ENCODE results near the gene ABCA3. TPM values are rescaled to one million over a fixed set of nuclear protein-coding genes. Genes with fewer than 3 reads are reported as not detected.
"Not testable (repeated sequence)": the region's sequence is repeated elsewhere in the genome, so short reads cannot be mapped to it uniquely, and the experiment has no call there.

The ABCA3 gene
- total RNA-seq, 2 donors from 2014 or later: 3.3 to 3.5 TPM

DNA sequence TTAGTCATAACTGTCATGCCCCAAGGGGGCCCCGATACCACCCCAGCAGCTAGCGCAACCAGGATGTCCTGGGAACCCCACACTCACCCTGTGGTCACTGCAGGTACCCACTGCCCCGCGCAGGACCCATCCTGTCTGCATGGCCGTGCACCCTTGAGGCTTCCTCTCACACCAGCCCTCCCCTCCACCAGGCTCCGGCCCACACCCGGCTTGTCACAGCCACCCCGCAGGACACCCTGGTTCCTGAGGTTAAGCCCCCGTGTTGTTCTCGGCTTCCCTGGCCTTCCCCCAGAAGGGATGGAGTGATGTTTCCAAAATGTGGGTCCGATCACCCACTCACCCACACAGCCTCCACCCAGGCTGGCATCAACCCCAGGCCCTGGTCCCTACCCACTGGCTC is 96.7 kb downstream of the ABCA3 start:
- H3K27me3 Mint-ChIP-seq (ENCODE audit: insufficient read depth): no peaks in the 10 kb centered on the region
- Histone ChIP-seq H3K9me3 (ENCODE audit: control insufficient read depth, low read length) (no peaks in the 10 kb centered on the region), H3K4me1 (ENCODE audit: control insufficient read depth, insufficient read depth, low read length) (no peaks in the 10 kb centered on the region), H3K4me3 (ENCODE audit: low read length) (no peak overlapping the region), H3K36me3 (ENCODE audit: control insufficient read depth, insufficient read depth, low read length) (peaks cover 53% of the 10 kb centered on the region), H3K27me3 (ENCODE audit: control insufficient read depth, insufficient read depth, low read length, poor library complexity, severe bottlenecking) (no peaks in the 10 kb centered on the region), H3K9ac (ENCODE audit: extremely low read depth, low read length, poor library complexity, severe bottlenecking) (no peak overlapping the region), H3K27ac (ENCODE audit: low read depth, low read length) (no peak overlapping the region)
- DNase-seq: no peak
- H3K4me1 Mint-ChIP-seq: no peaks in the 10 kb centered on the region
- H3K27ac Mint-ChIP-seq: no peak overlapping the region
- 95% methylated on average over 11 of the region's 11 CpGs; no CpG with 5 or more reads in 1 of the 2 experiments for WGBS, 2 experiments (ENCODE audit: insufficient coverage in 1 of 2, insufficient read length in 1 of 2)
- H3K9me3 Mint-ChIP-seq: no peaks in the 10 kb centered on the region
- peaks cover 46% of the 10 kb centered on the region for H3K36me3 Mint-ChIP-seq (ENCODE audit: low read depth)
- H3K4me3 Mint-ChIP-seq: no peak overlapping the region
- TF ChIP-seq, protein P1, sequence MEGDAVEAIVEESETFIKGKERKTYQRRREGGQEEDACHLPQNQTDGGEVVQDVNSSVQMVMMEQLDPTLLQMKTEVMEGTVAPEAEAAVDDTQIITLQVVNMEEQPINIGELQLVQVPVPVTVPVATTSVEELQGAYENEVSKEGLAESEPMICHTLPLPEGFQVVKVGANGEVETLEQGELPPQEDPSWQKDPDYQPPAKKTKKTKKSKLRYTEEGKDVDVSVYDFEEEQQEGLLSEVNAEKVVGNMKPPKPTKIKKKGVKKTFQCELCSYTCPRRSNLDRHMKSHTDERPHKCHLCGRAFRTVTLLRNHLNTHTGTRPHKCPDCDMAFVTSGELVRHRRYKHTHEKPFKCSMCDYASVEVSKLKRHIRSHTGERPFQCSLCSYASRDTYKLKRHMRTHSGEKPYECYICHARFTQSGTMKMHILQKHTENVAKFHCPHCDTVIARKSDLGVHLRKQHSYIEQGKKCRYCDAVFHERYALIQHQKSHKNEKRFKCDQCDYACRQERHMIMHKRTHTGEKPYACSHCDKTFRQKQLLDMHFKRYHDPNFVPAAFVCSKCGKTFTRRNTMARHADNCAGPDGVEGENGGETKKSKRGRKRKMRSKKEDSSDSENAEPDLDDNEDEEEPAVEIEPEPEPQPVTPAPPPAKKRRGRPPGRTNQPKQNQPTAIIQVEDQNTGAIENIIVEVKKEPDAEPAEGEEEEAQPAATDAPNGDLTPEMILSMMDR (conservative IDR thresholded peaks at IDR 0.05): no peak

DNA sequence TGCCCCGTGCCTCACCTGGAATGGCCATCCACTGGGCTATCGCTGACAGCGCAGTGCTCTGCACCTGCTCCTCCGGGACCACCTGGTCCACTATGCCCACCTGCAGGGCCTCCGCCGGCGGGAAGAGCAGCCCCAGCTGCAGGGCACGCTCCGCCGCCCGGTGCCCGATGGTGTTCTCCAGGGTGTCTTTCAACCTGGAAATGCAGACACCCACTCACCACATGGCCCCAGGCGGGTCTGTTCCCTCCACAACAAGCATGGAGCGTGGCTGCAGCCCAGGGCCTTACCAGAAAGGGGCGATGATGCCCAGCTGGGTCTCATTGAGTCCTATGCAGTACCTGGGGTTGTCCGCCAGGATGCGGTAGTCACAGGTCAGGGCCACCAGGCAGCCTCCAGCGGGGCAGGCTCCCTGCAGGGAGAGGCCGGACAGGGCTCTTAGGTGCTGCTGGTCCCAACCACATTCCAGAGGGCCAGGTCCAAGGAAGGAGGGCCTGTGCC is 97.4 kb downstream of the ABCA3 start:
- Mint-ChIP-seq H3K27me3 (ENCODE audit: insufficient read depth) (peaks cover 2% of the 10 kb centered on the region), H3K4me1 (no peaks in the 10 kb centered on the region), H3K27ac (no peak overlapping the region), H3K36me3 (ENCODE audit: low read depth) (peaks cover 42% of the 10 kb centered on the region), H3K9me3 (no peaks in the 10 kb centered on the region), H3K4me3 (no peak overlapping the region)
- H3K4me3 ChIP-seq (ENCODE audit: low read length): no peak overlapping the region
- 97 to 98% methylated on average over 14 to 19 of the region's 19 CpGs for WGBS, 2 experiments (ENCODE audit: insufficient coverage in 1 of 2, insufficient read length in 1 of 2)
- no peak overlapping the region for H3K9ac ChIP-seq (ENCODE audit: extremely low read depth, low read length, poor library complexity, severe bottlenecking)
- no peaks in the 10 kb centered on the region for H3K4me1 ChIP-seq (ENCODE audit: control insufficient read depth, insufficient read depth, low read length)
- peaks cover 48% of the 10 kb centered on the region for H3K36me3 ChIP-seq (ENCODE audit: control insufficient read depth, insufficient read depth, low read length)
- H3K9me3 ChIP-seq (ENCODE audit: control insufficient read depth, low read length): no peaks in the 10 kb centered on the region
- peaks cover 3% of the 10 kb centered on the region for H3K27me3 ChIP-seq (ENCODE audit: control insufficient read depth, insufficient read depth, low read length, poor library complexity, severe bottlenecking)
- peak; percentile 84 for DNase-seq
- H3K27ac ChIP-seq (ENCODE audit: low read depth, low read length): no peak overlapping the region
- TF ChIP-seq, protein P1 (conservative IDR thresholded peaks at IDR 0.05): peak; percentile 61

DNA sequence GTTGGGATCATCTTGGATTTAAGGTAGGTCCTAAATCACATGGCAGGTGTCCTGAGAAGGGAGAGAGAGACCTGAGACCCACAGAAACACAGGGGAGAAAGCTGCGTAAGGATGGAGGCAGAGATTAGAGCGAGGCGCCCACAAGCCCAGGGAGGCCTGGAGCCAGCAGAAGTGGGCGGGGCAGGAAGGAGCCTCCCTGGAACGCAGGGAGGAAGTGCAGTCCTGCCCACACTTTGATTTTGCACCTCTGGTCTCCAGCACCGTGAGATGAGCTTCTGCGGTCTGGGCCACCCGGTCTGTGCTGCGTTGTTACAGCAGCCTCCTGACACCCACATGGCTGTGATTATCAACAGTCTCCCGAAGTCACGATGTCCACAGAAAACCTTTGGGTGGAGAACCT is 97.9 kb downstream of the ABCA3 start:
- Mint-ChIP-seq H3K36me3 (ENCODE audit: low read depth) (peaks cover 40% of the 10 kb centered on the region), H3K4me1 (no peaks in the 10 kb centered on the region), H3K27ac (no peak overlapping the region), H3K4me3 (no peak overlapping the region), H3K9me3 (no peaks in the 10 kb centered on the region), H3K27me3 (ENCODE audit: insufficient read depth) (peaks cover 4% of the 10 kb centered on the region)
- H3K36me3 ChIP-seq (ENCODE audit: control insufficient read depth, insufficient read depth, low read length): peaks cover 48% of the 10 kb centered on the region
- TF ChIP-seq, protein P1 (conservative IDR thresholded peaks at IDR 0.05): no peak
- no peak overlapping the region for H3K27ac ChIP-seq (ENCODE audit: low read depth, low read length)
- H3K4me1 ChIP-seq (ENCODE audit: control insufficient read depth, insufficient read depth, low read length): no peaks in the 10 kb centered on the region
- no peak overlapping the region for H3K9ac ChIP-seq (ENCODE audit: extremely low read depth, low read length, poor library complexity, severe bottlenecking)
- H3K27me3 ChIP-seq (ENCODE audit: control insufficient read depth, insufficient read depth, low read length, poor library complexity, severe bottlenecking): peaks cover 8% of the 10 kb centered on the region
- DNase-seq: no peak
- no peak overlapping the region for H3K4me3 ChIP-seq (ENCODE audit: low read length)
- no peaks in the 10 kb centered on the region for H3K9me3 ChIP-seq (ENCODE audit: control insufficient read depth, low read length)
- 95 to 100% methylated on average over 6 to 11 of the region's 11 CpGs for WGBS, 2 experiments (ENCODE audit: insufficient coverage in 1 of 2, insufficient read length in 1 of 2)

DNA sequence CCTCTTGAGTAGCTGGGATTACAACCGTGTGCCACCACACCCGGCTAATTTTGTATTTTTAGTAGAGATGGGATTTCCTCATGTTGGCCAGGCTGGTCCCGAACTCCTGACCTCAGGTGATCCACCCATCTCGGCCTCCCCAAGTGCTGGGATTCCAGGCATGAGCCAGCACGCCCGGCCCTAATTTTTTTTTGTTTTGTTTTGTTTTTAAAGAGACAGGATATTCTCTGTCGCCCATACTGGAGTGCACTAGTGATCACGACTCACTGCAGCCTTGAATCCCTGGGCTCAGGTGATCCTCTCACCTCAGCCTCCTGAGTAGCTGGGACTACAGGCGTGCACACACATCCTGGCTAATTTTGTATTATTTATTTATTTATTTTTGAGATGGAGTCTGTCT is 100.2 kb downstream of the ABCA3 start:
- Mint-ChIP-seq H3K36me3 (ENCODE audit: low read depth) (peaks cover 28% of the 10 kb centered on the region), H3K27me3 (ENCODE audit: insufficient read depth) (peaks cover 22% of the 10 kb centered on the region)
- not testable (repeated sequence) for H3K4me3 Mint-ChIP-seq; H3K9ac ChIP-seq (ENCODE audit: extremely low read depth, low read length, poor library complexity, severe bottlenecking); H3K9me3 ChIP-seq (ENCODE audit: control insufficient read depth, low read length); H3K4me1 ChIP-seq (ENCODE audit: control insufficient read depth, insufficient read depth, low read length); H3K27ac ChIP-seq (ENCODE audit: low read depth, low read length); H3K4me3 ChIP-seq (ENCODE audit: low read length); DNase-seq; H3K9me3 Mint-ChIP-seq; H3K4me1 Mint-ChIP-seq; H3K27ac Mint-ChIP-seq
- WGBS, 2 experiments (ENCODE audit: insufficient coverage in 1 of 2, insufficient read length in 1 of 2): 92 to 100% methylated on average over 5 to 9 of the region's 9 CpGs
- H3K27me3 ChIP-seq (ENCODE audit: control insufficient read depth, insufficient read depth, low read length, poor library complexity, severe bottlenecking): peaks cover 25% of the 10 kb centered on the region
- peaks cover 32% of the 10 kb centered on the region for H3K36me3 ChIP-seq (ENCODE audit: control insufficient read depth, insufficient read depth, low read length)
